Mucosa of rectum (tissue), 2 donors: Measurements from ENCODE around the gene RPS6KA2.
"Not testable (repeated sequence)": the region's sequence is repeated elsewhere in the genome, so short reads cannot be mapped to it uniquely, and the experiment has no call there.

Source experiments
- H3K27ac ChIP-seq, 2 donors: one replicate each; pipeline ENCODE4 v1.7.0; 2013; ENCODE audit warnings: inconsistent platforms in 2 of 2, low read depth in 2 of 2, low read length in 2 of 2
- H3K27me3 ChIP-seq, 2 donors: one replicate each; pipeline ENCODE4 v1.7.0; 2013; ENCODE audit warnings: low read length in 2 of 2; ENCODE audit not compliant: control insufficient read depth in 2 of 2, insufficient read depth in 2 of 2
- H3K36me3 ChIP-seq, 2 donors: one replicate each; pipeline ENCODE4 v1.7.0; 2013; ENCODE audit warnings: low read length in 2 of 2; ENCODE audit not compliant: control insufficient read depth in 2 of 2, insufficient read depth in 2 of 2
- H3K4me1 ChIP-seq, 2 donors: one replicate each; pipeline ENCODE4 v1.7.0; 2013; ENCODE audit warnings: low read length in 2 of 2, mild to moderate bottlenecking in 1 of 2; ENCODE audit not compliant: control insufficient read depth in 2 of 2, insufficient read depth in 2 of 2
- H3K4me3 ChIP-seq, 2 donors: one replicate each; pipeline ENCODE4 v1.7.0; 2013; ENCODE audit warnings: low read length in 2 of 2
- H3K9ac ChIP-seq, 2 donors: one replicate each; pipeline ENCODE4 v1.7.0; 2013; ENCODE audit warnings: low read length in 2 of 2, low read depth in 1 of 2, mild to moderate bottlenecking in 1 of 2
- H3K9me3 ChIP-seq, 2 donors: one replicate each; pipeline ENCODE4 v1.7.0; 2013; ENCODE audit warnings: low read length in 2 of 2; ENCODE audit not compliant: control insufficient read depth in 2 of 2
- donor health status: healthy.
- donor health status: Normal muscosa, but diverticular disease.

RPS6KA2 gene

DNA sequence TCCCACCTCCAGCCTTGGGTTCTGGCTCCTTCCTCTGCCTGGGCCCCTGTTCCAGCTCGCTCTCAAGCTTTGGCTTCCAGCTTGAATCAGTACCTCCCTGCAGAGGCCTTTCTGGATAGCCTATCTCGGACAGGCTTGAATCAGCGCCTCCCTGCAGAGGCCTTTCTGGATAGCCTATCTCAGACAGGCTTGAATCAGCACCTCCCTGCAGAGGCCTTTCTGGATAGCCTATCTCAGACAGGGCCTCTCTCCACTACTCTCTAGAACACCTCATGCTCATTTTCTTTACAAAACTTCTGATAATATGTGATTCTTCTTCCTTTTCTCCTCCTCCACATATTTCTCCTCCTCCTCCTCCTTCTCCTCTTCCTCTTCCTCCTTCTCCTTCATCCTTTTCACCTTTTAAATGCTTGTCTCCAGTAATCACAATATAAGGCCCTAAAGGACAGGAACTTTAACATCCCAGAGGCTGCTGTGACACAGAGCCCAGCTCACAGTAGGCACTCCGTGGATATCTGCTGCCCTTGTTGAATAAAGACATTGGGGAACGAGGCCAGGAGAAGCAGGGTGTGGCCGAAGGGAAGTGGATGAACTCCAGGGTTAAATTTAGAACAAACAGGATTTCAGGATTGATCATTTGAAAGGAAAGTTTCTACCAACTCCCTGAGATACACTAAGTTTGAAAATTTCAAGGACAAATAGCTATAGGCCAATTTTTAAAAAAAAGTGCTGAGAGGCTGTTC lies 9.3 kb upstream of the RPS6KA2 start:
- Histone ChIP-seq H3K4me3 (no peak overlapping the region), H3K27me3 (peaks cover 3 to 12% of the 10 kb centered on the region in 2 donors), H3K27ac (no peak overlapping the region), H3K9ac (no peak overlapping the region), H3K9me3 (no peaks in the 10 kb centered on the region), H3K36me3 (no peaks in the 10 kb centered on the region), H3K4me1 (no peaks in the 10 kb centered on the region)

DNA sequence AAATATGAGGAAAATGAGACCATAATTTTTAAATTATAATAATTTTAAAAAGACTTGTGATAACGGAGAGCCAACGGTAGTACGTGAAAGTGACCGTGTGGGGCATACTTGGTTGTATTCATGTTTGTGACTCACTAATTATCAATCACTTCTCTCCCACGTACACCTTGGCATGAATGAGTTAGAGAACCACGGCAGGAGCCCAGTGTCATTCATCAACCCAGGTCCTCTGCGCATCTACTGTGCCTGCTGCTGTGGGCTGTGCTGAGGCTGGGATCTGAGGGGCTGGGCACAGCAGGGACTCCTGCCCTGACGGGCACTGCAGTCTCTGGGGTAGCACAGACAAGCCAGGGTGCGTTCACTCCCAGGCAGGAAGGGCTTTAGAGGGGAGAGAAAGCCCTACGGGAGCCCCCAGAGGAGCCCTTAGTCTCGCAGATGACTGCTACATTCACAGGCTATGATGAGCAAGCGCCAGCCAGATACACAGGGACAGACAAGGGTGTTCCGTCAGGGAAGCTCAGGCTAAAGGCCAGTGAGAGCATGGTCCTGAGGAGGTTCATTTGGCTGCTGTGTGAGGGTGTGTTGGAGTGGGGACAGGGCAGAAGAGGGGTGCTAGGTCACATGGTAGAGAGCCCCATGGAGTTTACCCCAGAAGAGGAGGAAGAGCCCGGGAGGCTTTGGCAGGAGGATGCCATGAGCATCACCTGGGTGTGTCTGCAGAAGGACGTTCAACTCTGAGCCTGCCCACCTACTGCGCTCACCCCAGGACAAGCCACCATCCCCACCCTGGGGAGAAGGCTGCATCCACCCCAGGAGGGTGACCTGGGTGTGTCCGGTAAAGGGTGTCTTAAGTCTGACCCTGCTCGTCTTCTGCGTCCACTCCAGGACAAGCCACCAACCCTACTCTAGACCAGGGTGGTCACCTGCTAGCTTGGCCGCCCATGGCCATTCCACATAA lies 8.2 kb upstream of the RPS6KA2 start:
- Histone ChIP-seq H3K9me3 (no peaks in the 10 kb centered on the region), H3K9ac (no peak overlapping the region), H3K4me1 (no peaks in the 10 kb centered on the region), H3K4me3 (no peak overlapping the region), H3K27ac (no peak overlapping the region), H3K36me3 (no peaks in the 10 kb centered on the region), H3K27me3 (peaks cover 3 to 8% of the 10 kb centered on the region in 2 donors)

DNA sequence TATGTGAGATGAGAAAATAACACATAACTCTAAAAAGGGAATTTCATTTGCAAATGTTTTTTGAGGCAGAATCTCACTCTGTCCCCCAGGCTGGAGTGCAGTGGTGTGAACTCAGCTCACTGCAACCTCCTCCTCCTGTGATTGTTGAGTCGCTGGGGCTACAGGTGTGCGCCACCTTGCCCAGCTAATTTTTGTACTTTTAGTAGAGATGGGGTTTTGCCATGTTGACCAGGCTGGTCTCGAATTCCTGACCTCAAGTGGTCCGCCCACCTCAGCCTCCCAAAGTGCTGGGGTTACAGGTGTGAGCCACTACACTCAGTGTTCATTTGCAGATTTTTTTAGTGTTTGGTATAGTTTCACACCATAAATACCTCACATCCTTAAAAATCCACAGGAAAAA lies 7.5 kb upstream of the RPS6KA2 start:
- not testable (repeated sequence) for H3K27ac ChIP-seq, H3K4me3 ChIP-seq, H3K27me3 ChIP-seq, H3K36me3 ChIP-seq, H3K9me3 ChIP-seq, H3K9ac ChIP-seq, H3K4me1 ChIP-seq

DNA sequence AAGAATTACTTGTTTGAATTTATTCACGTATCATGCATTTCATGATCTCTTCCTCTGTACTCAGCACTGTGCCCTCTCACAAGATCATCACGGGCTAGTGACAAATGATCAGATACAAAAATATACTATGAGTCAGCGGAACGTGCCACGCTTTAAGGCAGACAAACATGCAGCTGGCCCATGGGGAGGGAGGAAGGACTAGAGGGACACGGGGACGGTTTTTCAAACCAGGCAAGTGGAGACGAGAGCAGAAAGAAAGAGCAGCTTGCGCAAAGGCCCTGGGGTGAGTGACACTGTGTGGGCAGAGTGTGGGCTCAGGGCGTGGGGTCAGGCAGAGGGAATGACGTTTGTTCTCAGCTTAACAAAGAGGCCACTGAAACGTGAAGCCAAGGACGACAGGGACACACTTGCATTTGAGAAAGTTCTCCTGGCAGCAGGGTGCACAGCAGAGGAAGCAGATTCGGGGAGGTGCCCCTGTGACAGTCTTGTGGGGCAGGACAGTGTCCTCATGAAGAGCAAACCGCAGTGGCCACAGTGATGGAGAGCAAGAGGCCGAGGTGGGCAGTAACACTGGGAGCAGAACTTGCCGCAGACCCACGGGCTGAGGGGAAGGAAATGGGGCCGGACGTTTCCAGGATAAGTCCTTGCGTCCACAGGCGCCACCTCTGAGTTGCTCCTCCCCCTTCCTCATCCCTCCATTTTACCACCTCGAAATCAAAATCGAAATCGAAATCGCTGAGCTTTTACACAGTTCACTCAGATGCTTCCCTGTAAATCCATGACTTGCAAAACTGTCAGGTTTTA lies 6.9 kb upstream of the RPS6KA2 start:
- no peak overlapping the region for H3K27ac ChIP-seq
- no peak overlapping the region for H3K4me3 ChIP-seq
- no peaks in the 10 kb centered on the region for H3K9me3 ChIP-seq
- peaks cover 0 to 2% of the 10 kb centered on the region in 2 donors for H3K4me1 ChIP-seq
- peaks cover 3 to 7% of the 10 kb centered on the region in 2 donors for H3K27me3 ChIP-seq
- no peaks in the 10 kb centered on the region for H3K36me3 ChIP-seq
- no peak overlapping the region for H3K9ac ChIP-seq

DNA sequence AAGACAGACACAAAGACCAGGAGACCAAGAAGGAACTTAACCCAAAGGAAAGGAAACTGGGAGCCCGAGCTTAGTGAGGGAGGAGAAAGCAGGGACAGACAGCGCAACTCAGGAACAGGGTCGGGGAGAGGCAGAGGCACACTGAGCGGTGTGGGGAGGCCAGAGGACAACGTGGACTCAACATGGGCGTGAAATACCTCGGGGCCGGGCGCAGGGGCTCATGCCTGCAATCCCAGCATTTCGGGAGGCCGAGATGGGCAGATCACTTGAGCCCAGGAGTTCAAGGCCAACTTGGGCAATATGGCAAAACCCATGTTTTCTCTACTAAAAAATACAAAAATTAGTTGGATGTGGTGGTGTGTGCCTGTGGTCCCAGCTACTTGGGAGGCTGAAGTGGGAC lies 5.7 kb upstream of the RPS6KA2 start:
- no peaks in the 10 kb centered on the region for H3K36me3 ChIP-seq
- no peak overlapping the region for H3K27ac ChIP-seq
- no peaks in the 10 kb centered on the region for H3K9me3 ChIP-seq
- H3K9ac ChIP-seq, result no peak overlapping the region
- peaks cover 10 to 12% of the 10 kb centered on the region in 2 donors for H3K4me1 ChIP-seq
- no peak overlapping the region for H3K4me3 ChIP-seq
- peaks cover 3 to 7% of the 10 kb centered on the region in 2 donors for H3K27me3 ChIP-seq

DNA sequence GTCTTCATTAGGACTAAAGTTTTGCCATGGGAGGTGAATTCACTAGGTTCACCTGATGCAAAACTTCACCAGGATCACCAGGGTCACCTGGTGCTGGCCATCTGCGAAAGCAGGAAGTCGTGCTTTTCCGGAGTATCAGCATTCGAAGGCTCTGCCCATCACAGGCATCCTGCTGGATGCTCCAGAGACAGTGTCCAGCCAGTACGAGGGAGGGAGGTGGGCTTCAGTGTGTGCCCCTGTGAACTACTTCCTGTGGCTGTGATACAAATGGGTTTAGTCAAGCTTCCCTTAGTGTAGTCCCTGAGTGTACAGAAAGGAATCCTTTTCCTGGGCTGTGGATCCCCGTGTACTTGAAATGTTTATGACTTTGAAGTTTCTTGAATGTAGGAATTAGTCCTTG lies 3.4 kb upstream of the RPS6KA2 start:
- peaks cover 0 to 16% of the 10 kb centered on the region in 2 donors for H3K27me3 ChIP-seq
- no peaks in the 10 kb centered on the region for H3K36me3 ChIP-seq
- H3K9ac ChIP-seq, result no peak overlapping the region
- H3K9me3 ChIP-seq, result no peaks in the 10 kb centered on the region
- no peak overlapping the region for H3K27ac ChIP-seq
- no peak overlapping the region for H3K4me3 ChIP-seq
- H3K4me1 ChIP-seq, result peaks cover 13 to 19% of the 10 kb centered on the region in 2 donors

DNA sequence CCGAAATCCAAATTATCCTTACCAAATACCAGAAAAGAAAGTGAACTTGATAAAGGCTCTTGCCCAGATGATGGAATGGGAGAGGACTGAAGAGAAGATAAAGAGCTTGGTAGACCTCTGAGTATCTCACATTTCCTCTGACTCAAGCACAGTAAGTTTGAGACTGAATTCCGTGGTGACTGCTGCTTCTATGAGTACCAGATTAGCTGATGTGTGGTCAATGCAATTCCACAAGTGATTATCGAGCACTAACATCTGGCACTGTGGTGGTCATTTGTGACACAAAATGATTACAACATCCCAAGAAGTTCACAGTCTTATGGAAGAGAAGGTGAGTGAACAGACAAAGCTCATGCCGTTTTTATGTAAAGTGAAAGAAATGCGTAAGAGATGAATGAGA lies 2.6 kb upstream of the RPS6KA2 start:
- H3K9me3 ChIP-seq, result no peaks in the 10 kb centered on the region
- no peak overlapping the region for H3K9ac ChIP-seq
- H3K4me1 ChIP-seq, result peaks cover 13 to 20% of the 10 kb centered on the region in 2 donors
- no peaks in the 10 kb centered on the region for H3K36me3 ChIP-seq
- H3K4me3 ChIP-seq, result no peak overlapping the region
- H3K27me3 ChIP-seq, result peaks cover 0 to 16% of the 10 kb centered on the region in 2 donors
- no peak overlapping the region for H3K27ac ChIP-seq

DNA sequence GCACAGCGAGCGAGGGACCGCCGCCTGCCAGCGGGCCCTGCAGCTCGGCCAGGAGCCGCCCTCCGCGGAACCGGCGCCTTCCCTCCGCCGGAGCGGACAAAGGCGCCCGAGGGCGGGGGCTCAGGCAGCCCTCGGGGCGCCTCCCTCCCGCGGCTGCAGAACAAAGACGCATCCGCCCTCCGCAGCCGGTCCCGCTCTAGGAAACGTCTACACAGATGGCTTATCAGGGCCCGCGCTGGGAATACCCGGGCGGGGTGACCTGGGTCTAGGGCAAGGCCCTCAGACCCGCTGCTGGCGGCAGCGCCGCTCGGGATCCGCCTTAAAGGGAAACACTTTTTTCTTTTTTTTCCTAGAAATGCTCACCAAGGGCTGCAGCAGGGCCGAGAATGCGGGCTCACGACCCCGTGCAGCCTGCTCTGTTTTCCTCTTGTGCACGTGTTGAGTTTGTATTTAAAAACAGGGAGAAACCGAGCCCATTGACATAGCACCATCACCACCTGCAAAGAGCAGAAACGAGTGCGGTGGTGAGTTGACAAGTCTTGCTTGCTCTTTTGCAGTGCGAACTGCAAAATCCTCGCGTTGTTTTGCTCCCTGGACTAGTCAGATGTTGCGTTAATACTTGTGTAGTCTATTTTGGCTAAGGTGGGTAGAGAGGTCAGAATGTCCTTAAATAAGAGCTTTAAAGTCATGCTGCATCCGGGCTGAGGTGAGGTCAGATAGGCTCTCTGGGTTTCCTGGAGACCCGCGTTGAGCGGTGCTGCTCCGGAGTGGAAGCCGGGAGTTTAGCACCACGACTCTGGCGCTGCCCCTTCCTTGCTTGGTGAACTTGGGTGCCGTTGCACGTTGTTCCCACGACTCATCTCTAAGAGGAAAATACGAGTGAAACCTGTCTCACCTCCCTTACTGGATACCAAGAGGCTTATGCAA lies 1.1 kb upstream of the RPS6KA2 start:
- H3K9ac ChIP-seq, result peak overlapping the region; percentile 56 to 63
- peaks cover 13 to 20% of the 10 kb centered on the region in 2 donors for H3K4me1 ChIP-seq
- no peaks in the 10 kb centered on the region for H3K9me3 ChIP-seq
- H3K36me3 ChIP-seq, result no peaks in the 10 kb centered on the region
- H3K27me3 ChIP-seq, result peaks cover 0 to 16% of the 10 kb centered on the region in 2 donors
- peak overlapping the region; percentile 86 to 88 for H3K27ac ChIP-seq
- H3K4me3 ChIP-seq, result peak overlapping the region; percentile 69 to 84
